PC-3 (cell line): ENCODE results near the gene C10orf95.

ENCODE experiments used
- CTCF ChIP-seq: fragments of 300-600 bp; sonication (generic); conservative IDR thresholded peaks from 2 replicates; pipeline ENCODE4 v1.5.1; 2017; ENCODE audit warnings: antibody characterized with exemption, low read depth, mild to moderate bottlenecking, low read length
- EZH2phosphoT487 ChIP-seq: fragments of 300-600 bp; sonication (generic); IDR thresholded peaks from 2 replicates; pipeline ENCODE4 v1.6.1; 2018; ENCODE audit warnings: mild to moderate bottlenecking, antibody characterized with exemption, low read length, borderline replicate concordance

GRCh38 chr10:102403115-102403514, 48.2 kb downstream of the C10orf95 start:
- no peak for TF ChIP-seq CTCF
- no peak for TF ChIP-seq EZH2phosphoT487
